Stimulated activated CD4-positive, alpha-beta T cell treated with anti-CD3 and anti-CD28 coated beads, Interleukin-4, amount 100 ng/mL, for 1 hour (primary cell): ENCODE data around the gene KIF4B.
"Not testable (repeated sequence)": the region's sequence is repeated elsewhere in the genome, so short reads cannot be mapped to it uniquely, and the experiment has no call there.

ENCODE experiments used
- DNase-seq: peaks from one replicate; pipeline ENCODE4 v3.0.0-alpha.2; 2020

Gene KIF4B

DNA sequence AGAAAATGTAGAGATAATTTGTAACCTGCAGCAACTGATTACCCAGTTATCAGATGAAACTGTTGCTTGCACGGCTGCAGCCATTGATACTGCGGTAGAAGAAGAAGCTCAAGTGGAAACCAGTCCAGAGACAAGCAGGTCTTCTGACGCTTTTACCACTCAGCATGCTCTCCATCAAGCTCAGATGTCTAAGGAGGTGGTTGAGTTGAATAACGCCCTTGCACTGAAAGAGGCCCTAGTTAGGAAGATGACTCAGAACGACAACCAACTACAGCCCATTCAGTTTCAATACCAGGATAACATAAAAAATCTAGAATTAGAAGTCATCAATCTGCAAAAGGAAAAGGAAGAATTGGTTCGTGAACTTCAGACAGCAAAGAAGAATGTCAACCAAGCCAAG, 1.7 kb downstream of the KIF4B start:
- DNase-seq, result no peak

DNA sequence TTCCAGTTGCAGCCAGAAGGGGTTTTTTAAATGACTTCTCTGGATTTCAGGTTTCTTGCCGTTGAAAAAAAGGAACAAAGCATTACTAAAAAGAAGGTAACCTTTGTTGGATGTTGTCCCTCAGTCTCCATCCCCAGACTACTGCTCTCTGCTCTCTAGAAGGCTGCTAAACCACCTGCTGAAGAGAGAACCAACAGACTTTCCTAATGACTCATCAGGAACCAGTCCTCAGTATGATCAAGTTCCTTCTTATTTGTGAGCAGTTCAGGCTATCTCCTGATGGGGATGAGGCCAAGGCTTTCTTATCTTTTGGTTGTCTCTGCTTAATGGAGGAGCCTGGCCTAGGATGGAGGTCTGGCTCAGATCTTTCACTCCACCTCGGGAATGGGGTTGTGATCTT, 4.1 kb downstream of the KIF4B start:
- DNase-seq, result no peak

DNA sequence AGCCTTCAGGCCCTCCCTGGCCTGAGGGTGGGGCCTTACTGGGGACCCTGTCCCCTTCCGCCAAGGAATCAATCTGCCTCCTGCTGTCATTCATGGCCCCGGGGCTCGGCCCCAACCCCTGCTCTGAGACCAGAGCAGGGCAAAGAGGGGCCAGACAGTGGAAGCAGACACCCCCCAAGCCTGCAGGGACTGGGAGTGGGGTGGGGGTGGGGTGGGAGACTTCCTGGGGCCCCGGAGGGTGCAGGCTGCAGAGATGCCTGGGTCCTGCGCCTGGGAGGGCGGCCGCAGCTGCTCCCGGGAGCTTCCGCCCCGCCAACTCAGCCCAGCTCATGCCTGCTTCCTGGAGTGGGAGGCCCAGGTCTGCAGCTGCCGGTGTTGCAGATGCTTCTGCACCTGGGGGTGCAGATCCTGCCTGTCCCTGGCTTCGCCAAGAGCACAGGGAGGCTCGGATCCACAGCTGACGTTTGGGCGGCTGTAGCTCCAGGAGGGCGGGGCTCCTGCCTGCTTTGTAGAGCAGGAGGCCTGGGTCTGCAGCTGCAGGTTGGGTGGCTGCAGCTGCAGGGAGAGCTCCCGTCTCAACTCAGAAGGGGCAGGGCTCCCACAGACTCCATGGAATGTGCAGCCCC, 6.2 kb downstream of the KIF4B start:
- no peak for DNase-seq

- DNase-seq, result no peak
Observed at GRCh38 chr5:155021842-155022241, 8.3 kb downstream of the KIF4B start.

DNA sequence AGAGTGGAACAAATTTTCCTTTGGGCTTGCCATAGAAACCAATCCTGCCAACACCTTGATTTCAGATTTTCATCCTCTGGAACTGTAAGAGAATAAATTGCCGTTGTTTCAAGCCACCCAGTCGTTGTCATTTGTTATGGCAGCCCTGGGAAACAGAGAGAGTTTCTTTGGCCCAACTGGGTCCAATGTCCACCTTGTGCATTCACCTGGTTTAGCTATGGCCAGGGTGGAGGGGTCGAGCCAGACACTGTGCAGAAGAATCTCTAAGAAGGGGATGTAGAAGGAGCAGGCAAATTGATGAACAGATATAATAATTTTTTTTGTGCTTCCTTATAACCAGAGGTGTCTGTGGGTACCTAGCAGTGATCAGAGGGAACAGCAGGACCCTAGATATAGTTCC, 9.8 kb downstream of the KIF4B start:
- no peak for DNase-seq

DNA sequence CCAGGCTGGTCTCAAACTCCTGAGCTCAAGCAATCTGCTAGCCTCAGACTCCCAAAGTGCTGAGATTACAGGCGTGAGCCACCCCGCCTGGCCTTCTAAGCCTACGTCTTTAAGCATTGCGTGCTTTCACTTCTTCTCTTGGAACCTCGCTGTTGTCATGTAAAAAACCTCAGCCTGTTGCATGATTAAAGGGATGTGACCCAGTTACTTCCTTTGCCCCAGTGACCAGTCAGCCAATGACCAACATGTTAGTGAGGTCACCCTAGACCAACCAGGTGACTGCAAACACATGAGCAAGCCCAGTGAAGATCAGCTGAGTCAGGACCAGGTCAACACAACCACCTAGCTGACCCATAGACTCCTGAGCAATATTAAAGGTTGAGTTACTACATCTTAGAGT, 10.5 kb downstream of the KIF4B start:
- no peak for DNase-seq

GRCh38 chr5:155025895-155026294, 12.3 kb downstream of the KIF4B start:
- DNase-seq, result no peak

- DNase-seq, result no peak
Observed at GRCh38 chr5:155027993-155028629, 14.6 kb downstream of the KIF4B start.

DNA sequence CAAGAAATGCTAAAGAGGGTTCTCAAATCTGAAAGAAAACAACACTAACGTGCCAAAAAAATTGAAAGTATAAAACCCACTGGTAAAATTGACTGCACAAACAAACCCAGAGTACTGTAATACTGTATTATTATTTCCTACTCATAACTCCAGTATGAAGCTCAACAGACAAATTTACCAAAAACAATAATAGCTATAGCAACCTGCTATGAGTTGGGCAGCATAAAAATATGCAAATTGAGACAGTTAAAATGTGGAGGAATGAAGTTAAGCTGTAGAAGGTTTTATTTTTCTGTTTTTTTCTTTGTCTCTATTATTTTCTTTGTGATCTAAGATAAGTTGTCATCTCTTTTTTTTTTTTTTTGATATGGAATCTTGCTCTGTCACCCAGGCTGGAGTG, 15.7 kb downstream of the KIF4B start:
- DNase-seq, result no peak

GRCh38 chr5:155034145-155034744, 20.7 kb downstream of the KIF4B start:
- not testable (repeated sequence) for DNase-seq

- not testable (repeated sequence) for DNase-seq
Observed at GRCh38 chr5:155035087-155035486, 21.5 kb downstream of the KIF4B start.

DNA sequence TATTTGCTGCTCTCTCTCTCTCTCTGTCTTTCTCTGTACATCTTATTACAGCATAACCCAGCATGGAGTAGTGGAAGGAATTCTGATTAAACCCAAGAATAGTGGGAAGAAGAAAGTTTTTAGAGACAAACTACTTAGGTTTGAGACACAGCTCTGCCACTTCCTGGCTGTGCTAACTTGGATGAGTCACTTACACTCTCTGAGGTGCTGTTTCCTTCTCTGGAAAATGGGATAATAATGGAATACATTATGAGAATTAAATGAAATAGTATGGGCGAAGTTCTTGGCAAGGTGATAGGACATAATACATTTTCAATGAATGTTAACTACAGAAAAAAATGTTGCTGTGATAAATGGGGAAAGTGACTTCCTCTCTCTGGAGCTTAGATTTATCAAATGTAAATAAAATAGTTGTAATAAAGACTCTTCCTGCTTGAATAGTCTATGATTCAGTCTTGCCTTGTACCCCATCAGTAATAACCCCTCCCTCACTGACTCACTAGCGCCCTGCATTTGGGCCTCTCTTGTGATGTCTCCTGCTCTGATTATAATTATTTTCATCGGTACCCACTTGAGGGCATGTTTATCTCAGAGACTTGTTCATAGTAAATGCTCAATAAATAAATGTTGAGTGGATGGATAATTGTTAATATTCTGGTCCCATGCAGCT, 27.6 kb downstream of the KIF4B start:
- no peak for DNase-seq

DNA sequence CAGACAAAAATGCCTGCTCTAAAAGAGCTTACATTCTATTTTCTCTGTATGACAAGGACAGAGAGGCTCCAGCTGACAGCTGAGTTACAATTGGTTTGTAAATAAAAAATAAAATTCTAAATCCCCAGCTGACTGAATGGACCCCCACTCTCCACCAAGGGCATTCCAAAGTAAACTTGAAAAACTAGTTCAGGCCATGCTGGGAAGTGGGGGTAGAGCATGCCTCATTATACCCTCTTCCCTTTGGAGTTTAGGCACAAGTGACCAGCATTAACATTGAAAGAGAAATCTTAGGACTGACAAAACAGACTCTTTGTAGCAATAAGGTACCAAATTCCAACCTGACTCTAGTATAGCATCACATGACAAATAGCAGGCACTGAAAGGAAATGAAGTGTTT, 31.0 kb downstream of the KIF4B start:
- DNase-seq, result no peak

DNA sequence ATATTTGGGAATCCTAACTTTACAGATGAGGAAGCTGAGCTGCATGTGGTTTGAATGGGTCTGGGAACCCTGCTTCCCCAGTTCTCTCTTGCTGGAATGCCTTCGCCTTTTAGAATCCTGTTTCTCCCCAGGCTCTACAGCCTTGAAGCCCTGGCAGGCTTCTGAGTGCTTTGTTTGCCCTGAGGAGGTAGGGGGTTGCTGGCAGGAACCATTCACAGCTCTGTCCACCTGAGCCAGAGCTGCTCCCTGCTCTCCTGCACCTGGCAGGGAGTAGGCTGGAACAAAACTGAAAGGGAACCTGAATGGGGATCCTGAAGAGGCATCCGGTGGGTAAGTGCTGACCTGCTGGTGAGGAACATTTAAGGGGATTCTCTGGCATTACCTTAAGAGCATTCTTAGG, 33.0 kb downstream of the KIF4B start:
- no peak for DNase-seq

DNA sequence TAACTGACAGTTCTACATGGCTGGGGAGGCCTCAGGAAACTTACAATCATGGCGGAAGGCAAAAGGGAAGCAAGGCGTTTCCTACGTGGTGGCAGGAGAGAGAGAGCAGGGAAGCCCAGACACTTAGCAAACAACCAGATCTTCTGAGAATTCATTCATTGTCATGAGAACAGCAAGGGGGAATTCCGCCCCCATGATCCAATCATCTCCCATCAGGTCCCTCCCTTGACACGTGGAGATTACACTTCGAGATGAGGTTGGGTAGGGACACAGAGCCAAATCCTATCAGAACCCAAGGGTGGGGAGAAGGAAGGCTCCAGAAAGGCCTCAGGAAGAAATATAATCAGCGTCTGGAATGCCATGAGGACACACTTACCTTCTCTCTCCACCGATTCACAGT, 34.3 kb downstream of the KIF4B start:
- no peak for DNase-seq

GRCh38 chr5:155049569-155050383, 36.2 kb downstream of the KIF4B start:
- no peak for DNase-seq

DNA sequence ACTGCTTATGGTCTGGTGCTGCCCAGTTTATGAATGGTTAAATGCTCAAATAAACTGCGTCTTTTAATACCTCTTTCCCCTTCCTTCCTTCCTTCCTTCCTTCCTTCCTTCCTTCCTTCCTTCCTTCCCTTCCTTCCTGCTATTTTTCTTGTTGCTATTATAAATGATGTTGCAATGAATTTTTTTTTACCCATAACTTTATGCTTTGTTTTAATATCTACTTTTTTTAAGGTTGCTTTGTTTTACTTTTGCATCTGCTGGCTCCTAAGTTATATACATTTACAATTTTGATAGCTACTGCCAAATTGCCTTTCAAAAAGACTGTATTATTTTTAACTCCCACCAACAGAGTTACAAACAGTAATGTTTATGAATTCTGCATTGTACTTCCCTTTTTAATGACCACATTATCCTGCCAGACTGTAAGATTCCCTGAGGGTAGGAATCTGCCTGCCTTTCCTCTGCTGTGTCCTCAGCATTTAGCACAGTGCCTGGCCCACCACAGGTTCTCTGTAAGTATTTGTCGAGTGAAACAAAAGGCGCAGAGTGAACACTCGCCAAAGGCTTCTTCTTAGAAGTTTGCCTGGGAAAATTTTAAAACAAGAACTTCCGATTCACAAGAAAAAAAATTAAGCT, 36.9 kb downstream of the KIF4B start:
- DNase-seq, result no peak

DNA sequence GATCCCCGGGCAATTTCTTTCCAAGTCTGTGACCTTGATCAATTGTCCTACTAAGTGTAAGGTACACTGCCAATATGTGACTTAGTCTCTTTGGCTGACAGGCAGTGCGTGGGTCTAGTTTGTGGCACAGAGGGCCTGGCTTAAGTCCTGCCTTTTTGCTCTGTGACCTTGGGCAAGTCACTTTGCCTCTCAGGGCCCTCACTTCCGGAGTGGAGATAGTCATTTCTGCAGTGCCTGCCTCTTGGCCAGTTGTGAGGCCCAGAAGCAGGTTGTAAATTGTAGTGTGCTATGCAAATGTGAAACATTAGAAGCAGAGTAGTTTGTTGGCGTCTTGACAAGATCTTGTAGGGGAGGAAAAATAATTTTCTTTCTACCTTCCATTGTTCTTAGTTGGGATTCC, 39.0 kb downstream of the KIF4B start:
- DNase-seq, result no peak

DNA sequence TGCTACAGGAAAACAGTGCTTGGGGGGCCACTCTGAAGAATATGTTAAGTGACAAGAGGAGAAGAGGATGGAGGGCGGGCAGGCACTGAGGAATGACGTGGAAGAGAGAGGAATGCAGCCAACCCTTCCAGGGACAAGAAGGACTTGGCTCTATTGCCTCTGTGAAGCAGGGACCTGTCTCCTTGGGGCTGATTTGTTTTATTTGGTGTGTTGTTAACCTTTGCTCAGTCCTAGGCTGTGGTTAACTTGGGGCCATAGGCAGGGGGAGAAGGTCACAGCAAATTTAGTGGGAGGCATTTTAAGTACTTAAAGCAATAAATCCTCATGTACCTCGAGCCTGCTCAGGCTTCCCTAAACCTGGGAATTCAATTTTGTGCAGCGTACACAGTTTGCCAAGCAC, 39.9 kb downstream of the KIF4B start:
- DNase-seq, result no peak

GRCh38 chr5:155056644-155057269, 43.2 kb downstream of the KIF4B start:
- no peak for DNase-seq

- no peak for DNase-seq
Observed at GRCh38 chr5:155057626-155058025, 44.1 kb downstream of the KIF4B start.

GRCh38 chr5:155064580-155064979, 51.0 kb downstream of the KIF4B start:
- DNase-seq, result no peak
